SU-DHL-6 (cell line): ENCODE results near the gene PLXNA2.

ENCODE experiments used
- EZH2phosphoT487 ChIP-seq: fragments of 200-600 bp; sonication (generic), shearing (Covaris generic); conservative IDR thresholded peaks from 2 replicates; pipeline ENCODE4 v1.6.1; 2018; ENCODE audit warnings: mild to moderate bottlenecking, antibody characterized with exemption, low read length, moderate library complexity, mixed read lengths
- TF ChIP-seq, protein P1 (sequence below): fragments of 200-600 bp; sonication (generic); IDR thresholded peaks from one replicate; pipeline ENCODE4 v1.5.1; 2017; ENCODE audit warnings: antibody characterized with exemption, mild to moderate bottlenecking, low read length, moderate library complexity; ENCODE audit not compliant: insufficient read depth, poor library complexity, severe bottlenecking

DNA sequence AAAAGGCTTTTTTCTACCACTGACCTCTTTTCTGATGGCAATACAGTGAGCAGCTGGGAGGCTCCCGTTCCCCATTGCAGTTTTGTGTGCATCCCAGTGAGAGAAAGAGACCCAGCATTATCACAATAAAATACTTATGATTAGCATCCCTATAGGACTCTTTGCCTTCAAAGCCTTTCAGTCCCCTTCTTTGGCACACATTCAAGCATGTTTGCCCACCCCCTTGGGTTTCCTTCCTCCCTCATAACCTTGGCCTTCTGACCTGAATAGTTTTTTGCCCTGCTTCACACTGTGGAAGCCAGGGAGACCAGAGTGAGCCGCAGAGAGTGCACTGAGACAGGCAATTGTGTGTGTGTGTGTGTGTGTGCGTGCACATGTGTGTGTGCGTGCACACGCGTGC, 13.2 kb upstream of the PLXNA2 start:
- TF ChIP-seq, protein P1, sequence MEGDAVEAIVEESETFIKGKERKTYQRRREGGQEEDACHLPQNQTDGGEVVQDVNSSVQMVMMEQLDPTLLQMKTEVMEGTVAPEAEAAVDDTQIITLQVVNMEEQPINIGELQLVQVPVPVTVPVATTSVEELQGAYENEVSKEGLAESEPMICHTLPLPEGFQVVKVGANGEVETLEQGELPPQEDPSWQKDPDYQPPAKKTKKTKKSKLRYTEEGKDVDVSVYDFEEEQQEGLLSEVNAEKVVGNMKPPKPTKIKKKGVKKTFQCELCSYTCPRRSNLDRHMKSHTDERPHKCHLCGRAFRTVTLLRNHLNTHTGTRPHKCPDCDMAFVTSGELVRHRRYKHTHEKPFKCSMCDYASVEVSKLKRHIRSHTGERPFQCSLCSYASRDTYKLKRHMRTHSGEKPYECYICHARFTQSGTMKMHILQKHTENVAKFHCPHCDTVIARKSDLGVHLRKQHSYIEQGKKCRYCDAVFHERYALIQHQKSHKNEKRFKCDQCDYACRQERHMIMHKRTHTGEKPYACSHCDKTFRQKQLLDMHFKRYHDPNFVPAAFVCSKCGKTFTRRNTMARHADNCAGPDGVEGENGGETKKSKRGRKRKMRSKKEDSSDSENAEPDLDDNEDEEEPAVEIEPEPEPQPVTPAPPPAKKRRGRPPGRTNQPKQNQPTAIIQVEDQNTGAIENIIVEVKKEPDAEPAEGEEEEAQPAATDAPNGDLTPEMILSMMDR, result no peak
- no peak for TF ChIP-seq EZH2phosphoT487
